Mucosa of rectum (tissue), 2 donors: ENCODE data around the gene GYPB.
"Not testable (repeated sequence)": the region's sequence is repeated elsewhere in the genome, so short reads cannot be mapped to it uniquely, and the experiment has no call there.

ENCODE experiments used
- H3K27ac ChIP-seq, 2 donors: one replicate each; pipeline ENCODE4 v1.7.0; 2013; ENCODE audit warnings: inconsistent platforms in 2 of 2, low read depth in 2 of 2, low read length in 2 of 2
- H3K27me3 ChIP-seq, 2 donors: one replicate each; pipeline ENCODE4 v1.7.0; 2013; ENCODE audit warnings: low read length in 2 of 2; ENCODE audit not compliant: control insufficient read depth in 2 of 2, insufficient read depth in 2 of 2
- H3K36me3 ChIP-seq, 2 donors: one replicate each; pipeline ENCODE4 v1.7.0; 2013; ENCODE audit warnings: low read length in 2 of 2; ENCODE audit not compliant: control insufficient read depth in 2 of 2, insufficient read depth in 2 of 2
- H3K4me1 ChIP-seq, 2 donors: one replicate each; pipeline ENCODE4 v1.7.0; 2013; ENCODE audit warnings: low read length in 2 of 2, mild to moderate bottlenecking in 1 of 2; ENCODE audit not compliant: control insufficient read depth in 2 of 2, insufficient read depth in 2 of 2
- H3K4me3 ChIP-seq, 2 donors: one replicate each; pipeline ENCODE4 v1.7.0; 2013; ENCODE audit warnings: low read length in 2 of 2
- H3K9ac ChIP-seq, 2 donors: one replicate each; pipeline ENCODE4 v1.7.0; 2013; ENCODE audit warnings: low read length in 2 of 2, low read depth in 1 of 2, mild to moderate bottlenecking in 1 of 2
- H3K9me3 ChIP-seq, 2 donors: one replicate each; pipeline ENCODE4 v1.7.0; 2013; ENCODE audit warnings: low read length in 2 of 2; ENCODE audit not compliant: control insufficient read depth in 2 of 2
- donor health status: healthy.
- donor health status: Normal muscosa, but diverticular disease.

Gene GYPB

GRCh38 chr4:143947493-143947892, 71.7 kb downstream of the GYPB start:
- not testable (repeated sequence) for H3K9me3 ChIP-seq, H3K4me3 ChIP-seq, H3K27me3 ChIP-seq, H3K36me3 ChIP-seq, H3K4me1 ChIP-seq, H3K9ac ChIP-seq, H3K27ac ChIP-seq
